Activated naive CD8-positive, alpha-beta T cell treated with anti-CD3 and anti-CD28 coated beads for 36 hours (primary cell): ENCODE results near the gene WSCD1. TPM values are rescaled to one million over a fixed set of nuclear protein-coding genes. Genes with fewer than 3 reads are reported as not detected.

Source experiments
- DNase-seq: peaks from one replicate; pipeline ENCODE4 v3.0.0; 2021
- H3K27ac Mint-ChIP-seq: one replicate; pipeline ENCODE4 v1.8.0; 2022; ENCODE audit warnings: mild to moderate bottlenecking, moderate library complexity, mixed read lengths
- H3K27me3 Mint-ChIP-seq: one replicate; pipeline ENCODE4 v1.8.0; 2022; ENCODE audit warnings: mild to moderate bottlenecking, mixed read lengths
- H3K36me3 Mint-ChIP-seq: one replicate; pipeline ENCODE4 v1.8.0; 2021; ENCODE audit warnings: mild to moderate bottlenecking, mixed read lengths
- H3K4me1 Mint-ChIP-seq: one replicate; pipeline ENCODE4 v1.8.0; 2021; ENCODE audit warnings: mixed read lengths
- H3K4me3 Mint-ChIP-seq: one replicate; pipeline ENCODE4 v1.8.0; 2022; ENCODE audit warnings: mild to moderate bottlenecking, moderate library complexity, mixed read lengths
- H3K9me3 Mint-ChIP-seq: one replicate; pipeline ENCODE4 v1.8.0; 2022; ENCODE audit warnings: mixed read lengths
- total RNA-seq, 2 experiments: library from RNA; stranded (reverse); gene quantifications; one replicate each; pipeline ENCODE4 v1.2.3, GENCODE V29; 2021

The WSCD1 gene
- total RNA-seq, result under 1 TPM; 0.20 to 0.27 TPM

DNA sequence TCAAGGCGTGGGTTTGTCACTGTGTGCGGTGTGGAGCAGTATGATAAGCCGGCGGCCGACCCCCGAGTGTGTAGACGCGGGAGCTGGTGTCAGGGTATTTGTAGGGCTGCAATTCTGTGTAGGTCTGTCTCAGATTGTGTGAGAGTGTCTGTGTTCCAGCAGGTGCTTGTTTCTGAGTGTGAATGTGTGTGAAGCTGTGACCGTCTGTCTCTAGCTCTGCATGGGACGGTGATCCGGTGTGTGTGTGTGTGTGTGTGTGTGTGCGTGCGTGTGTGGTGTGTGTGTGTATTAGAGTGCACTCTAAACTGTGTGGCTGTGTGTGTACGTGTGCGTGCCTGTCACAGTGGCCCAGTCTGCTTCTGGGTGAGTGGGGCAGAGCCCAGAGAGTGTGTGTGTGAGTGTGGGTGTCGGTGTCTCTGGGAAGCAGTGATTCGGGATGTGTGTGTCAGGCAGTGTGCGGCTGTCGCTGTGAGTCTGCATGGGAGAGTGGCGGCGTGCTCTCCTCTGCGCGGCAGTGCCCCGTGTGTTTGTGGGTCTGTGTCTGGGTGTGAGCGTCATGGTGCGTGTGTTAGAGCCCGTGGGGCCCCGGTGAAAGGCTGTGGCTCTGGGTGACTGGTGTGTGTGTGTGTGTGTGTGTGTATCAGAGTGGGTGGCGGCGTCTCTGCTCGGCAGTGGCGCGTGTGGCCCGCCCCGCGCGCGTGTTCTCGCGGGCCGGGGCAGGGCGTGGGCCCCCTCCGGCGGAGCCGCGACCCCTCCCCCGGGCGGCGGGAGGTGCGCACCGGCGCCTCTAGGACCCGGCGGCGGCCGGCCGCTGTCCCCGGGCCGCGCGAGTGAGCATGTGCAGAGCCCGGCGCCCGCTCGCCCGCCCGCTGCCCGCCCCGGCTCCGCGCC is at the start of gene WSCD1:
Gene WSCD1 (plus strand): TSS at position 841 of the 891 bp plus-strand sequence. CDS start 10,280 bp downstream, outside the sequence.
- no peak within 1 kb of the TSS for H3K27ac Mint-ChIP-seq
- DNase-seq, result peak; percentile 19
- peak within 1 kb of the TSS; percentile 76 for H3K4me3 Mint-ChIP-seq
- peaks cover 74% of the 10 kb centered on the region for H3K27me3 Mint-ChIP-seq
- no peaks in the 10 kb centered on the region for H3K9me3 Mint-ChIP-seq
- H3K36me3 Mint-ChIP-seq, result peaks cover 3% of the 10 kb centered on the region
- peaks cover 9% of the 10 kb centered on the region for H3K4me1 Mint-ChIP-seq

GRCh38 chr17:6021011-6021400 is 49.2 kb upstream of the WSCD1 start:
- Mint-ChIP-seq H3K27ac (no peak overlapping the region), H3K4me1 (peaks cover 12% of the 10 kb centered on the region), H3K36me3 (no peaks in the 10 kb centered on the region), H3K4me3 (no peak overlapping the region), H3K27me3 (peaks cover 25% of the 10 kb centered on the region), H3K9me3 (no peaks in the 10 kb centered on the region)
- no peak for DNase-seq

DNA sequence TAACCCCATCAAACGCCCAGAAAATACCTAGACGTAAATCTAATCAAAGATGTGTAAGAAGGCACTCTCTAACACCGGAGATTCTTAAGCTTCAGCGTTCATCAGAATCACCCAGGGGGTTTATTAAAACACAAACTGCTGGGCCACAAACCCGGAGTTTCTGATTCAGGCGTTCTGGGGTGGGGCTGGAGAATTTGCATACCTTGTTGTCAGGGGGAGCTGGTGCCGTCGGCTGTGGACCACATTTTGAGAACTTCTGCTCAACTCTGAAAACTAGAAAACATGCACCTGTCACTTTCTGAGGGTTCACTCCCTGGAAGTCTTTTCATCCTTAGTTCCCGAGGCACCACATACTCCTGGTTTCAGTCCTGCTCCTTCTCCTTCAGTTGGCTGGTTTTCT is 48.6 kb upstream of the WSCD1 start:
- peaks cover 12% of the 10 kb centered on the region for H3K4me1 Mint-ChIP-seq
- DNase-seq, result no peak
- no peaks in the 10 kb centered on the region for H3K9me3 Mint-ChIP-seq
- H3K36me3 Mint-ChIP-seq, result no peaks in the 10 kb centered on the region
- no peak overlapping the region for H3K27ac Mint-ChIP-seq
- H3K4me3 Mint-ChIP-seq, result no peak overlapping the region
- peaks cover 25% of the 10 kb centered on the region for H3K27me3 Mint-ChIP-seq

DNA sequence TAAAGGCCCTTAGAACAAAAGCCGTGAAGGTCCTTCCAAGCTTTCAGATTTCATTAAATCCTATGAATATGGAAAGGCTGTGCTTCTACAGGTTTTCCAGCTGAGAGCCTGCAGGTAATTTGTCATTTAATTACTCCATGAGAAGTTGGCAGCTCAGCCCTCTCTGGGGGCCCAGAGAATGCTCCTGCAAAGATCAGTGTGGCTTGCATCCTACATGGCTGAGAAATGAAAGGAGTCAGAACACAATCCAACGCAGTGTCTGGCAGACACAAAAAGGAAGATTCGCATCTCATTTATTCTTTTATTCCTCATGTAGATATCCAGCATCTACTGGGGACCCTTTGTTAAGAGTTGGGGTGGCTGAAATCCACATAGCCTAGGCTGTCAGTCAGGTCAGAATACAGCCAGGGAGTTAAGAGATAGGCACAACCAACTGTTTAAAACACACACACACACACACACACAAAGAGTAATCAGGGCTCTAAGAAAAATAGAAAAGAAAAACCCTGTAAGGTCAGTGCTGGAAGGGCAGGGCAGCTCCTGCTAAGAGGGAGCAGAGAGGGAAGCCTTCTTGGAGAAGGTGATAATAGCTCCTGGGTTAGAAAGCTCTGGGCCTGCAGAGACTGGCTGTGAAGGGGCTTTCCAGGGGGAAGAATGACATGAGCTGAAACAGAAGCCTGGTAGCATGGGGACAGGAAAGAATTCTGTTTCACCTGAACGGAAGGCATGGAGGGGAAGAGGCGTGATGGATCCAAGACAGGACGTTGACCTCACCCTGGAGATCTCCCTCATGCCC is 46.9 kb upstream of the WSCD1 start:
- DNase-seq, result no peak
- Mint-ChIP-seq H3K4me1 (peaks cover 12% of the 10 kb centered on the region), H3K9me3 (no peaks in the 10 kb centered on the region), H3K4me3 (no peak overlapping the region), H3K36me3 (no peaks in the 10 kb centered on the region), H3K27me3 (peaks cover 14% of the 10 kb centered on the region), H3K27ac (no peak overlapping the region)

- H3K27me3 Mint-ChIP-seq, result peaks cover 9% of the 10 kb centered on the region
- no peak for DNase-seq
- H3K36me3 Mint-ChIP-seq, result no peaks in the 10 kb centered on the region
- no peaks in the 10 kb centered on the region for H3K9me3 Mint-ChIP-seq
- H3K4me1 Mint-ChIP-seq, result peaks cover 12% of the 10 kb centered on the region
- no peak overlapping the region for H3K27ac Mint-ChIP-seq
- H3K4me3 Mint-ChIP-seq, result no peak overlapping the region
Measured at GRCh38 chr17:6024576-6024975, 45.6 kb upstream of the WSCD1 start.

DNA sequence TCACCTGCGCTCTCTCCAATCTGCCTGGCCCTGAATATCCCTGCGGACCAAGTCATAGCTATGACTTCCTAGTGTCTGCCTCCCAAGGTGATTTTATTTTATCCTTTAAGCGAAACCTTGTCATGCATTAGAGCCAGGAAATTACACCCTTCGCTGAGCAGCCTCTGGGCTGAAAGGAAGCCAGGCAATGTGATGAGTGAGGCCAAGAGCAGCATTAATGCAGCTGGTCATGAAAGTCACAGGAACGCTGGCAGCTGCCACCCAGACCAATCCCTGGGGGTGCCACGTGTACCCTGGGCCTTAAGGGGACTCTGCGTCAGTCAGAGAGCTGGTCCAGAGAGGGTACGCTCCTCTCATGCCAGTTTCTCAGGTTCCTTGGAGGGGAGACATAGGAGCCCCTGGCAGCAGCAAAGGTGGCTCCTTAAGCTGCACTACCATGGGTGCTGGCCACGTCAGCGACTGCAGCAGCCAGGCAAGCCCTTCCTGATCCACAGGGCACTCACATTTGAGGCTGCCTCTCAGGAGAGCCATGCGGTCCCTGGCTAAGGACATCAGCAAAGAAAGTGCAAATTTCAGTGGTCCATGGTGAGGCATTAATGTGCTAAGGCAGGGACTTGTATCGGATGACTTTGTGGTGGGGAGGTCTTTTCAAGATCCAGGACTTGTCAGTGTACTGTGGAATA is 42.7 kb upstream of the WSCD1 start:
- no peak for DNase-seq
- H3K27ac Mint-ChIP-seq, result no peak overlapping the region
- no peaks in the 10 kb centered on the region for H3K36me3 Mint-ChIP-seq
- H3K9me3 Mint-ChIP-seq, result no peaks in the 10 kb centered on the region
- H3K4me1 Mint-ChIP-seq, result no peaks in the 10 kb centered on the region
- H3K27me3 Mint-ChIP-seq, result peaks cover 12% of the 10 kb centered on the region
- no peak overlapping the region for H3K4me3 Mint-ChIP-seq

DNA sequence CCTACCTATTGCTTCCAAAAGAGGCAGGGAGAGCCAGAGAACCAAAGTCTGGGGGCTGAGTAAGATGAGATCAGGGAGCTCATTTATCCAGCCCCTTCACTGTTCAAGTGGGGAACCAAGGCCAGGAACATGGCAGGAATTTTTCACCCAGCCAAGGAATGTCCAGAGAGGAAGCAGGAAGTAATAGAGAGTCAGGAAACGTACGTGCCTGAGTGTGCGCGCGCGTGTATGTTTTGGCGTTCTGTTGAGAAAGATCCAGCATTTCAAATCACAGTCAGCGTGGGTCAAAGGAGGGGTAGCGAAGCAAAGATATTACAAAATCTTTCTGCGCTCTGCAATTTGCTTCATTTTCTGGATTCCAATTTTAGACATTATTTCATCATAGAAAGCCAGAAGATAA is 41.9 kb upstream of the WSCD1 start:
- H3K36me3 Mint-ChIP-seq, result no peaks in the 10 kb centered on the region
- H3K4me1 Mint-ChIP-seq, result no peaks in the 10 kb centered on the region

DNA sequence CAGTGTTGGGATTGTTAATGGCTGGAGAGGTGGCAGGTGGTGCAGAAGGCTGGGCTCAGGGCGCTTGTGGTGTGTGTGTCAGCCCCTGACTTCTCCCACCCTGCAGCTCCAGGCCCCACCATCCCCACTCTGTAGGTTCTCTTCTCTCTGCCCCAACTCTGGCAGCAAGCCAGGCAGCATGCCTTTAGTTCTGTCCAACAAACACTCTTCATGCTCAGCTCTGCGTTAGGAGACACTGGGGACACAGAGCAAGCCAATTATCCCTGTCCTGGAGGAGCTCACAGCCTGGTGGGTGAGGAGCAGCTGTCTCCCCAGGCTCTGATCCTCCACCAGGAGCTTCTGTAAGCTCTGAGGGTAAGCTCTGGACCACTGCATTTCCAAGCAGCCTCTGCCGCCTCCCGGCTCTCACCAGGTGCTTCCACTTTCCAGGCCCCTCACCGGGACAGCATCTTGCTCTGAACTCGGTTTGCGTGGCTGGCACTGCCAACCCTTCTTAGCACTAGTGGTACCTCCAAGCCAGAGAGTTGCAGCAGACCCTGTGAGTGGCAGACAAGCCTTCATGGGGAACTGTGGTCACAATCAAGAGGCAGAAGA is 34.3 kb upstream of the WSCD1 start:
- Mint-ChIP-seq H3K9me3 (no peaks in the 10 kb centered on the region), H3K27me3 (peaks cover 6% of the 10 kb centered on the region), H3K4me1 (no peaks in the 10 kb centered on the region), H3K4me3 (no peak overlapping the region), H3K36me3 (no peaks in the 10 kb centered on the region), H3K27ac (no peak overlapping the region)
- DNase-seq, result no peak

More for the DNA sequence above, 41.9 kb upstream of the WSCD1 start:
- H3K4me3 Mint-ChIP-seq, result no peak overlapping the region
- no peak overlapping the region for H3K27ac Mint-ChIP-seq
- no peak for DNase-seq
- peaks cover 12% of the 10 kb centered on the region for H3K27me3 Mint-ChIP-seq
- H3K9me3 Mint-ChIP-seq, result no peaks in the 10 kb centered on the region

DNA sequence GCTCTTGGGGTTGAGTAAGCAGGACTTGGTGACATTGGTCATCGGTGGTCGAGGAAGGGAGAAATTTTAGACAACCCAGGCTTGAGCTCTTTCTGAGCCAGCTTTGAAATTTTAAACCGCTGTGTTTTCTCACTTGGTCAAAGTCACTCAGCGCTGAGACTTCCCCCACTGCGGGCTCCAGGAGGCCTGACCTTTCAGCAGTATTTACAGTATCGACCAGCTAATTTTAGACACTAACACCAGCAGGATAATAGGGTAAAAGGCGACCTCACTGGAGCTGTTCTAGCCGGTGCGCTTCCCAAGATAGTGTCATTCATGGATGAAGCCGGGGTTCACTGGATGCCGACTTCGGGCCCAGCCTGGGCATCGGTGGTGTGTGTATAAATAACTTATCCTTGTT is 29.7 kb upstream of the WSCD1 start:
- Mint-ChIP-seq H3K9me3 (no peaks in the 10 kb centered on the region), H3K4me1 (no peaks in the 10 kb centered on the region), H3K4me3 (no peak overlapping the region), H3K27ac (no peak overlapping the region), H3K27me3 (peaks cover 4% of the 10 kb centered on the region), H3K36me3 (no peaks in the 10 kb centered on the region)
- no peak for DNase-seq

- no peaks in the 10 kb centered on the region for H3K4me1 Mint-ChIP-seq
- H3K27ac Mint-ChIP-seq, result no peak overlapping the region
- no peaks in the 10 kb centered on the region for H3K9me3 Mint-ChIP-seq
- no peak overlapping the region for H3K4me3 Mint-ChIP-seq
- H3K36me3 Mint-ChIP-seq, result no peaks in the 10 kb centered on the region
- H3K27me3 Mint-ChIP-seq, result peaks cover 4% of the 10 kb centered on the region
- no peak for DNase-seq
Measured at GRCh38 chr17:6041246-6041645, 28.9 kb upstream of the WSCD1 start.

GRCh38 chr17:6043405-6043804 is 26.8 kb upstream of the WSCD1 start:
- DNase-seq, result no peak
- Mint-ChIP-seq H3K4me1 (no peaks in the 10 kb centered on the region), H3K27me3 (peaks cover 4% of the 10 kb centered on the region), H3K27ac (no peak overlapping the region), H3K36me3 (no peaks in the 10 kb centered on the region), H3K4me3 (no peak overlapping the region), H3K9me3 (no peaks in the 10 kb centered on the region)

GRCh38 chr17:6044261-6044660 is 25.9 kb upstream of the WSCD1 start:
- DNase-seq, result no peak
- H3K27ac Mint-ChIP-seq, result no peak overlapping the region
- H3K9me3 Mint-ChIP-seq, result no peaks in the 10 kb centered on the region
- H3K4me1 Mint-ChIP-seq, result no peaks in the 10 kb centered on the region
- no peak overlapping the region for H3K4me3 Mint-ChIP-seq
- H3K36me3 Mint-ChIP-seq, result no peaks in the 10 kb centered on the region
- peaks cover 4% of the 10 kb centered on the region for H3K27me3 Mint-ChIP-seq

- H3K27me3 Mint-ChIP-seq, result peaks cover 7% of the 10 kb centered on the region
Measured at GRCh38 chr17:6045621-6046357, 24.4 kb upstream of the WSCD1 start.

GRCh38 chr17:6046431-6046830 is 23.7 kb upstream of the WSCD1 start:
- no peaks in the 10 kb centered on the region for H3K36me3 Mint-ChIP-seq
- no peaks in the 10 kb centered on the region for H3K4me1 Mint-ChIP-seq
- no peak overlapping the region for H3K4me3 Mint-ChIP-seq
- H3K27me3 Mint-ChIP-seq, result peaks cover 7% of the 10 kb centered on the region
- no peak overlapping the region for H3K27ac Mint-ChIP-seq
- H3K9me3 Mint-ChIP-seq, result no peaks in the 10 kb centered on the region
- DNase-seq, result no peak

More at GRCh38 chr17:6045621-6046357, 24.4 kb upstream of the WSCD1 start:
- Mint-ChIP-seq H3K9me3 (no peaks in the 10 kb centered on the region), H3K36me3 (no peaks in the 10 kb centered on the region), H3K27ac (no peak overlapping the region), H3K4me3 (no peak overlapping the region), H3K4me1 (no peaks in the 10 kb centered on the region)
- DNase-seq, result no peak
